ENCODE results near the gene RNF17.
A peak's percentile ranks its signal among the peaks of the same experiment; 100 is the strongest.

The RNF17 gene

DNA sequence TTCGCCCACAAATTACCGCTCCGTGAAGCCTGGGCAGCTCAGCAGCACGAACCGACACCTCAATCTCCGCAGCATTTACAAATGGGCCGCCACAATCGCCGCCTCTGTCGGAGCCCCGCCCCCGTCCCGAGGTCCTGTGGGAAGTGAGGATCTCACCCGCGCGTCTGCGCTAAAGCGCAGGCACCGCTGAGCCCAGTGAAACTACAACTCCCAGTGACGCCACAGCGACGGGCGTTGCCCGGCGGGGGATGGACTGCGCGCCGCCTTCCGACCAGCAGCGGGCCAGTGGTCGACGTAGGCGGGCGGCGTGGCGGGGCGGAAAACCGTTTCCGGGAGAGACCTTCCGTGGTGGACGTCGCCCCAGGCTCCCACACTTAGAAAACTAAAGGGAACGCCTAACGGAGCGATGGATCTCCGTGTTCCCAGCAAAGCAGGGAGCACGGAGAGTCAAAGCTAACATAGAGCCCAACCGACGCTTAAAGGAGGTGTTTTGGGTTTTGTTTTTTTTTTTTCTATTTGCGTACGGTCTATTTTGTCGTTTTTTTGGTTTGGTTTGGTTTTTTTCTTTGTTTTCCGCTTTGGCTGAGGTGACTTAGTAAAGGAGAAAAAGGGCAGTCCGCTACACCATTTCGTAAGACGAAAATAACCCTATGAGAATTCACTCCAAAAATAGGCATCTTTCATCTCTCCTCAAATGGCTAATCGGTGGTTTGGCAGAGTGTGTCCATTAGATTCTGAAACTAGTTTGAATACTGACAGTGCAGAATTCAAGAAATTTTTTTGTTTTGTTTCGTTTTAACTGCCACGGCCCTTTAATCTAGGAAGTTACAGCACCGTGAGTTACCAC is 159.0 kb downstream of the RNF17 start:
- TF ChIP-seq, protein P1, sequence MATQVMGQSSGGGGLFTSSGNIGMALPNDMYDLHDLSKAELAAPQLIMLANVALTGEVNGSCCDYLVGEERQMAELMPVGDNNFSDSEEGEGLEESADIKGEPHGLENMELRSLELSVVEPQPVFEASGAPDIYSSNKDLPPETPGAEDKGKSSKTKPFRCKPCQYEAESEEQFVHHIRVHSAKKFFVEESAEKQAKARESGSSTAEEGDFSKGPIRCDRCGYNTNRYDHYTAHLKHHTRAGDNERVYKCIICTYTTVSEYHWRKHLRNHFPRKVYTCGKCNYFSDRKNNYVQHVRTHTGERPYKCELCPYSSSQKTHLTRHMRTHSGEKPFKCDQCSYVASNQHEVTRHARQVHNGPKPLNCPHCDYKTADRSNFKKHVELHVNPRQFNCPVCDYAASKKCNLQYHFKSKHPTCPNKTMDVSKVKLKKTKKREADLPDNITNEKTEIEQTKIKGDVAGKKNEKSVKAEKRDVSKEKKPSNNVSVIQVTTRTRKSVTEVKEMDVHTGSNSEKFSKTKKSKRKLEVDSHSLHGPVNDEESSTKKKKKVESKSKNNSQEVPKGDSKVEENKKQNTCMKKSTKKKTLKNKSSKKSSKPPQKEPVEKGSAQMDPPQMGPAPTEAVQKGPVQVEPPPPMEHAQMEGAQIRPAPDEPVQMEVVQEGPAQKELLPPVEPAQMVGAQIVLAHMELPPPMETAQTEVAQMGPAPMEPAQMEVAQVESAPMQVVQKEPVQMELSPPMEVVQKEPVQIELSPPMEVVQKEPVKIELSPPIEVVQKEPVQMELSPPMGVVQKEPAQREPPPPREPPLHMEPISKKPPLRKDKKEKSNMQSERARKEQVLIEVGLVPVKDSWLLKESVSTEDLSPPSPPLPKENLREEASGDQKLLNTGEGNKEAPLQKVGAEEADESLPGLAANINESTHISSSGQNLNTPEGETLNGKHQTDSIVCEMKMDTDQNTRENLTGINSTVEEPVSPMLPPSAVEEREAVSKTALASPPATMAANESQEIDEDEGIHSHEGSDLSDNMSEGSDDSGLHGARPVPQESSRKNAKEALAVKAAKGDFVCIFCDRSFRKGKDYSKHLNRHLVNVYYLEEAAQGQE (IDR thresholded peaks at IDR 0.05; ENCODE audit: low read depth): no peak
- TF ChIP-seq FOXM1 (IDR thresholded peaks at IDR 0.05; ENCODE audit: borderline replicate concordance, low read depth) (no peak), CEBPB (IDR thresholded peaks at IDR 0.05) (no peak), EP300 (IDR thresholded peaks at IDR 0.05; ENCODE audit: borderline replicate concordance) (no peak), CREB1 (IDR thresholded peaks at IDR 0.05; ENCODE audit: low read depth) (peak; percentile 44), RAD21 (IDR thresholded peaks at IDR 0.05; ENCODE audit: low read depth) (no peak), ZBTB7A (IDR thresholded peaks at IDR 0.05; ENCODE audit: low read depth) (no peak), NFIC (IDR thresholded peaks at IDR 0.05) (no peak), YY1 (IDR thresholded peaks at IDR 0.05; ENCODE audit: low read depth) (no peak; the same call in 1 of the 2 replicates), TEAD4 (IDR thresholded peaks at IDR 0.05) (no peak), TAF1 (IDR thresholded peaks at IDR 0.05; ENCODE audit: low read depth) (peak; percentile 70), TCF12 (IDR thresholded peaks at IDR 0.05; ENCODE audit: low read depth) (no peak), EGR1 (IDR thresholded peaks at IDR 0.05) (peak; percentile 52; the same call in 1 of the 2 replicates)
- TF ChIP-seq, protein P2, sequence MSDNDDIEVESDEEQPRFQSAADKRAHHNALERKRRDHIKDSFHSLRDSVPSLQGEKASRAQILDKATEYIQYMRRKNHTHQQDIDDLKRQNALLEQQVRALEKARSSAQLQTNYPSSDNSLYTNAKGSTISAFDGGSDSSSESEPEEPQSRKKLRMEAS (IDR thresholded peaks at IDR 0.05): peak; percentile 87
- TF ChIP-seq, protein P3, sequence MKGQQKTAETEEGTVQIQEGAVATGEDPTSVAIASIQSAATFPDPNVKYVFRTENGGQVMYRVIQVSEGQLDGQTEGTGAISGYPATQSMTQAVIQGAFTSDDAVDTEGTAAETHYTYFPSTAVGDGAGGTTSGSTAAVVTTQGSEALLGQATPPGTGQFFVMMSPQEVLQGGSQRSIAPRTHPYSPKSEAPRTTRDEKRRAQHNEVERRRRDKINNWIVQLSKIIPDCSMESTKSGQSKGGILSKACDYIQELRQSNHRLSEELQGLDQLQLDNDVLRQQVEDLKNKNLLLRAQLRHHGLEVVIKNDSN (IDR thresholded peaks at IDR 0.05): no peak

DNA sequence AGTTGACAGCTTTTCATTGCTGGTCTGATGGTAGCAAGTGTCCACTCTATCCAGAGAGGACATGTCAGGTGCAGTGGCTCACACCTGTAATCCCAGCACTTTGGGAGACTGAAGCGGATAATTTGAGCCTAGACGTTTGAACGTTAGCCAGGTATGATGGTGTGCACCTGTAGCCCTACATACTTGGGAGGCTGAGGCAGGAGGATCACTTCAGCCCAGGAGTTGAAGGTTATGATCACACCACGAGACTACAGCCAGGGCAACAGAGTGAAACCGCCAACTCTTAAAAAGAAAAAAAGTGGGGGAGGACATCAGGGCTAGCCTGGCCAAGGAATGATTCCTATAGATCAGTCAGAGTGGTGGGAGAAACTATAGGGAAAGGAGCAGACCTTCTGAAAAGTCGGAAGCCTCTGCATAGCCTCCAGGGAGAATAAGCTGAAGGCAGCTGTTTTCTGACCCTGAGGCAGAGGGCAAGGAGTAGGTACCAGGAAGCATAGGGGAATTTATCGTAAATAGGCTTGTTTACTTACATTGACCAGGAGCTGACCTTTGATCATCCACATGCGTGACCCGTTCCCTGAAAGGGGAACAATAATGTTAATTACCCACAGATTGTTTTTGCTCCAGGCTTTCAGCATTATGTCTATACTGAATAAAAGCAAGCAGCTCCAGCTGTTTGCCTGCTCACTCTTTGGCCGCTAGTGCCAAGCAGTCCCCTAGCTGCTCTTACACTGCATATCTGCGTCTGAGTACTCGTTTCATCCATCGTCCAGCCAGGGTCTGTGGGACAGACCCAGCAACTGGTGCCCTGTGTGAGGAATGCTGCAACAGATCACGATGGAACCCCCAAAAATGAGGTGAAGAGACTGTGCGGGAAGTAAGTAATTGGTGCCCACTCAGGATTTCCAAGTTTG is 161.6 kb downstream of the RNF17 start:
- TF ChIP-seq, protein P1 (IDR thresholded peaks at IDR 0.05; ENCODE audit: low read depth): no peak

DNA sequence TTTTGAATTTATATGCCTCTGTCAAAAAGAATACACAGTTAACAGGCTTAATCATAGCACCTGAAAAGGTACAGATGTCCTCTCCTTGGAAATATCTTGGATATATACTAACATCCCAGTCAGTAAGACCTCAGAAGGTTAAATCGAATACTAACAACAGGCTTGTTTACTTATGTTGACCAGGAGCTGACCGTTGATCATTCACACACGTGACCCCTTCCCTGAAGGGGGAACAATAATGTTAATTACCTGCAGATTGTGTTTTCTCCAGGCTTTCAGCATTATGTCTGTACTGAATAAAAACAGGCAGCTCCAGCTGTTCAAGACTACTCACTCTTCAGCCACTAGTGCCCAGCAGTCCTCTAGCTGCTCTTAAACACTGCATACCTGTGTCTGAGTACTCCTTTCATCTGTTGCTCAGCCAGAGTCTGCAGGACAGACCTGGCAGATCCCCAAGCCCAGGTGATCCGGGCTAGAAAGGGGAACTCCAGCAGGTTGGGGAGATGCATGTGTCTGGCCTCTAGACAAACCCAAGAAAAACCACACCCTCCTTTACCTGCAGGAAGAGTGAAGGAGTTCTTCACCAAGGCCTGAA is 163.9 kb downstream of the RNF17 start:
- TF ChIP-seq, protein P1 (IDR thresholded peaks at IDR 0.05; ENCODE audit: low read depth): no peak
- TF ChIP-seq FOXM1 (IDR thresholded peaks at IDR 0.05; ENCODE audit: borderline replicate concordance, low read depth) (no peak), TCF12 (IDR thresholded peaks at IDR 0.05; ENCODE audit: low read depth) (no peak), NFIC (IDR thresholded peaks at IDR 0.05) (no peak), ZBTB7A (IDR thresholded peaks at IDR 0.05; ENCODE audit: low read depth) (no peak)

DNA sequence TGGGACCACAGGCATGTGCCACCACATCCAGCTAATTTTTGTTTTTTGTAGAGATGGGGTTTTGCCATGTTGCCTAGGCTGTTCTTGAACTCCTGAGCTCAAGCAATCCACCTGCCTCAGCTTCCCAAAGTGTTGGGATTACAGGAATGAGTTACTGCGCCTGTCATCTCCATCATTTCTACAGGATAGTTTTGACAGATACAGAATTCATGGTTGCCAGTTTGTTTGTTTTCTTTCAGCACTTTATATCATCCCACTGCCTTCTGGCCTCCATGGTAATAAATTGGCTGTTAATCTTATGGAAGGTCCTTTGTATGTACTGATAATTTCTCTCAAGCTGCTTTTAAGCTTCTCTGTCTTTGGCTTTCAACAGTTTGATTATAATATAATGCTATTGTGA is 165.2 kb downstream of the RNF17 start:
- no peak for TF ChIP-seq CEBPB (IDR thresholded peaks at IDR 0.05)
- TF ChIP-seq YY1 (IDR thresholded peaks at IDR 0.05; ENCODE audit: low read depth): no peak
- TF ChIP-seq ZBTB7A (IDR thresholded peaks at IDR 0.05; ENCODE audit: low read depth): no peak
- TF ChIP-seq, protein P3 (IDR thresholded peaks at IDR 0.05): no peak
- TF ChIP-seq EP300 (IDR thresholded peaks at IDR 0.05; ENCODE audit: borderline replicate concordance): no peak
- TF ChIP-seq TAF1 (IDR thresholded peaks at IDR 0.05; ENCODE audit: low read depth): no peak
- TF ChIP-seq TEAD4 (IDR thresholded peaks at IDR 0.05): no peak
- no peak for TF ChIP-seq RAD21 (IDR thresholded peaks at IDR 0.05; ENCODE audit: low read depth)
- no peak for TF ChIP-seq NFIC (IDR thresholded peaks at IDR 0.05)
- TF ChIP-seq EGR1 (IDR thresholded peaks at IDR 0.05): no peak
- TF ChIP-seq CREB1 (IDR thresholded peaks at IDR 0.05; ENCODE audit: low read depth): no peak
- TF ChIP-seq, protein P2 (IDR thresholded peaks at IDR 0.05): no peak
- no peak for TF ChIP-seq TCF12 (IDR thresholded peaks at IDR 0.05; ENCODE audit: low read depth)

All from Ishikawa (cell line).